GM08714 (cell line): ENCODE data around the gene MXD3.

ENCODE experiments used
- H3K4me3 ChIP-seq: fragments of 200-500 bp; sonication (Bioruptor generic); 2 replicates; pipeline ENCODE4 v1.5.1; 2014; ENCODE audit warnings: mild to moderate bottlenecking, low read length, inconsistent platforms
- ZNF274 ChIP-seq: IDR thresholded peaks from 2 replicates; pipeline ENCODE4 v1.6.1; 2012; ENCODE audit warnings: mild to moderate bottlenecking, low read depth, low read length

MXD3 gene

DNA sequence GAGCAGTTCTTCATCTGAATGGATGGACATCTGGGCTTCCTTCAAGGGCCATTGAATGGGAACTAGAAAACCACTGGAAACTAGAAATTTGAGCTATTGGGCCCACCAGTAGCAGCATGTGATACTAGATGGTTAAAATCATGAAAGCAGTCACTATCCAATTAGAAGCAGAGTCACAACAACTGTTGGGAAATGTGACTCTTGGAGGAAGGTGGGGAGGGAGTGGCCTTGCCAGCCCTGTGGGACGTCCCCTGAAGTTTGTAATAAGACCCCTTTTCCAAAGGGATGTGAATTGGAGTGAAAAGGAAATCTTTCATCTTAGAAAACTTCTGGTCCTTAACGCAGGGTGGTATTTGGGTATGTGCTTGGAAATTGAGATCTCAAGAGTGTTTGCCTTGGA, 13.8 kb downstream of the MXD3 start:
- H3K4me3 ChIP-seq: no peak overlapping the region
- no peak for TF ChIP-seq ZNF274

DNA sequence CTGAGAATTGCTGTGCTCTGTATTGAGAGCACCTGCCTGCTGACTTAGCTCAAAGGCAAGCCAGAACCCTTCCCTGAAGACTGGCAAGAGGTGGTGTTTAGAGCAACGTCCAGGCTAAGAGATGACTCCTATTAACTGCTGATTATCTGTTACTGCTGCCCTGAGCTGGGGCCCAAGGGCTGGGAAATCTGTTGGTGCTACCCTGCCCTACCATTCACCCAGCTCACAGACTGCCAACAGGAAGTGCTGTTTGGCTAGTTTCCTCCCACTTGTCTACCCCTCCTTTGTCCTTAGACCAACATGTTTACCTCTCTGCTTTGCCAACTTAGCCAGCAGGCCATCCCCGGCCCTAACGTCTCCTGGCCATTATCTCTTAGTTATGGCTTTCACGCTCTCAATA, 15.1 kb downstream of the MXD3 start:
- no peak overlapping the region for H3K4me3 ChIP-seq

DNA sequence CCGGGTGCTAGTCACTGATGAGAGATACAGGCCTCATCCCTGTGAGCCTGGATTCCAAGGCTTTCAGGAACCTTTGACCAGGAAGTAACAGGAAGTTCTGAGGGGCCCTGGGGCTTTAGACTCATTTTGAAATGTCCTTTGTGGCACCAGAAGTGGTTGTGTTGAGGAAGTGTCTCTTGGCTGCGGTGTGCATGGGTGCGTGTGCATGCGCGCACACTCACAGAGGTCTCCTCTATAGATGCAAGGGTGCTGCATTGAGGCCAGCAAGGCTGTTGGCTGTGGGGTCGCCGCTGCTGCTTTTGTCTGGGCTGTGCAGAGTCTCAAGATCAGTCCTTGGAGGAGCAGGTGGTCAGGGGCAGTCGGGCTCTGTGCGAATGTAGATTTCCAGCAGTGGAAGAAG, 15.8 kb downstream of the MXD3 start:
- no peak for TF ChIP-seq ZNF274
- no peak overlapping the region for H3K4me3 ChIP-seq

More for the DNA sequence above, 15.1 kb downstream of the MXD3 start:
- TF ChIP-seq ZNF274: no peak

DNA sequence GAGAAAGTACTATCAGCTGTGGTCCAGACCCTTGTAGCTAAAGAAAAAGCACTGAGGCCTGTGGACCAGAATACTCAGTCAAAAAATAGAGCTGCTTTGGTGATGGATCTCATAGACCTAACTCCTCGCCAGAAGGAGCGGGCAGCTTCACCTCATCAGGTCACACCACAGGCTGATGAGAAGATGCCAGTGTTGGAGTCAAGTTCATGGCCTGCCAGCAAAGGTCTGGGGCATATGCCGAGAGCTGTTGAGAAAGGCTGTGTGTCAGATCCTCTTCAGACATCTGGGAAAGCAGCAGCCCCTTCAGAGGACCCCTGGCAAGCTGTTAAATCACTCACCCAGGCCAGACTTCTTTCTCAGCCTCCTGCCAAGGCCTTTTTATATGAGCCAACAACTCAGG, 17.1 kb downstream of the MXD3 start:
- no peak for TF ChIP-seq ZNF274
- H3K4me3 ChIP-seq: no peak overlapping the region

DNA sequence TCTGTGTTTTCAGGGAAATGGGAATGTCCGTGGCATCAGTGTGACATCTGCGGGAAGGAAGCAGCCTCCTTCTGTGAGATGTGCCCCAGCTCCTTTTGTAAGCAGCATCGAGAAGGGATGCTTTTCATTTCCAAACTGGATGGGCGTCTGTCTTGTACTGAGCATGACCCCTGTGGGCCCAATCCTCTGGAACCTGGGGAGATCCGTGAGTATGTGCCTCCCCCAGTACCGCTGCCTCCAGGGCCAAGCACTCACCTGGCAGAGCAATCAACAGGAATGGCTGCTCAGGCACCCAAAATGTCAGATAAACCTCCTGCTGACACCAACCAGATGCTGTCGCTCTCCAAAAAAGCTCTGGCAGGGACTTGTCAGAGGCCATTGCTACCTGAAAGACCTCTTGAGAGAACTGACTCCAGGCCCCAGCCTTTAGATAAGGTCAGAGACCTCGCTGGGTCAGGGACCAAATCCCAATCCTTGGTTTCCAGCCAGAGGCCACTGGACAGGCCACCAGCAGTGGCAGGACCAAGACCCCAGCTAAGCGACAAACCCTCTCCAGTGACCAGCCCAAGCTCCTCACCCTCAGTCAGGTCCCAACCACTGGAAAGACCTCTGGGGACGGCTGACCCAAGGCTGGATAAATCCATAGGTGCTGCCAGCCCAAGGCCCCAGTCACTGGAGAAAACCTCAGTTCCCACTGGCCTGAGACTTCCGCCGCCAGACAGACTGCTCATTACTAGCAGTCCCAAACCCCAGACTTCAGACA, 17.7 kb downstream of the MXD3 start:
- TF ChIP-seq ZNF274: no peak
- no peak overlapping the region for H3K4me3 ChIP-seq

DNA sequence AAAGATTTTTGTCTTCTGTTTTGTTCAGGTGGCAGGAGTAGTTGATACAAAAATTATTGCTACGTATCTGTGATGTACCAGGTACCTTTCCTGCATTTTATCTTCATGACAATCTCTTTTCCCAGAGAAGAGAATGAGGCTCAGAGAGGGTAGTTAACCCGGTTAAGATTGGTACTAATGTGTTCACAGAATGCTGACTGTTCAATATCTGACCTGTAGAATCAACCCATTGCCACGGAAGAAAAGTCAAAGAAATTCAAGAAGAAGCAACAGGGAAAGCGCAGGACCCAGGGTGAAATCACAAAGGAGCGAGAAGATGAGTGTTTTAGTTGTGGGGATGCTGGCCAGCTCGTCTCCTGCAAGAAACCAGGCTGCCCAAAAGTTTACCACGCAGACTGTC, 20.0 kb downstream of the MXD3 start:
- TF ChIP-seq ZNF274: no peak
- H3K4me3 ChIP-seq: no peak overlapping the region

DNA sequence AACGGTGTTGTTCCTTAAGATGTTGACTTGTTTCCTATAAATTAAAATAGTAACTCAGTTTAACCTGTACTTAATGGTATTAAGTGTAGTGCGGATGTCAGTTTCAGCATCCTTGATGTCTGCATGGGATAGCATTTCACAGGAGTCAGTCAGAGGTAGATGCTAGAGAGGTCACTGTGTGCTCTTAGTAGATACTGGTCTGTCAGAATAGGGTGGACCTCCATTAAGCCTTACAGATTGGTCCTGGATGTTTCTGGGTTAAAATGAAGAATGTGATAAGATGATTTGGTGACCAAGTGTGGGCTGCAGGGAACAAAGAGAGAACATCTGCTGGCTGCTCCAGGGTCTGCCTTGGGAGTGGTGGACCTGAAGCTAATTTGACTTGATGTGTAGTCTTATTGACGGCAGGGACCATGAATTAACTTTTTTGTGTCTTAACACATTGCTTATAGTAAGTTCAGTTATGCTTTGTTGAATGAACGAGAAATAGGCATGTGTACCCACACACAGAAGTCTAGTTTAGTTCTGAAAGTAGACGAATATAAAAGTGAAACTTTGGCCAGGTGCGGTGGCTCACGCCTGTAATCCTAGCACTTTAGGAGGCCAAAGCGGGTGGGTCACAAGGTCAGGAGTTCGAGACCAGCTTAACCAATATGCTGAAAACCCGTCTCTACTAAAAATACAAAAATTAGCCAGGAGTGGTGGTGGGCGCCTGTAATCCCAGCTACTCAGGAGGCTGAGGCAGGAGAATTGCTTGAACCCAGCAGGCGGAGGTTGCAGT, 20.7 kb downstream of the MXD3 start:
- no peak for TF ChIP-seq ZNF274
- H3K4me3 ChIP-seq: peak overlapping the region; percentile 34; the same call in 1 of the 2 replicates

DNA sequence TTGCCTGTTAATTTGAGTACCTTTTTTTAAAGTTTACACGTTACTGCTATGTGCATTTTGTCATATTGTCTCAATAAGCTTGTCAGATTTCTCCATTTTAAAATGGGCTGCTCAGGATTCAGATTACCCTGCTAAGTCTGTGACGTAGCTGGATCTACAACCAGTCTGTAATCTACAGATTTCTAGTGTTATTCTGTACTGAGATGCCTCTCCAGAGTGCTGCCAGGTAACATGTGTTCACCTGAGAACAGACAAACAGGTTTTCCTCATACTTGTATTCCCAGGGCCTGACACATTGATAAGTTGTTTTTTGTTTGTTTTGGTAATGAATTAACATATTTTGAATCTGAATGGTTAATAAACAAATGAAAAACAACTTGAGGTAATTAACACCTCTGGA, 23.5 kb downstream of the MXD3 start:
- H3K4me3 ChIP-seq: no peak overlapping the region
- TF ChIP-seq ZNF274: no peak

DNA sequence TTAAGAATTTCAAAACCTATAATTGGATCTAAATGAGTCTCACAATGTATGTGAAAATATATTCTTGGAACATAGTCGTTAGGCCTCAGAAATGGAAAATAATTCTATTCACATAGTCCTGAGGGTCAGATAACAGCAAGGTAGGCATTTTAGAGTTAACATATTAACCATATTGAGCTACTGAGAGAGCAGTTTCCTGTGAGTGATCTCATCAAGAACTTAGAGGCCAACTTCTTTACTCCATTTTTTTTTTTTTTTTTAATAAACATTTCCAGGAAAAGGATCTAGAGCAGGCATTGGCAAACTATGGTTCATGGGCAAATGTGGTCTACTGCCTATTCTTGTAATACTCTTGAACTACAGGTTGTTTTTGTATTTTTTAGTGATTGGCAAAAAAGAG, 34.8 kb downstream of the MXD3 start:
- no peak overlapping the region for H3K4me3 ChIP-seq
- TF ChIP-seq ZNF274: no peak

DNA sequence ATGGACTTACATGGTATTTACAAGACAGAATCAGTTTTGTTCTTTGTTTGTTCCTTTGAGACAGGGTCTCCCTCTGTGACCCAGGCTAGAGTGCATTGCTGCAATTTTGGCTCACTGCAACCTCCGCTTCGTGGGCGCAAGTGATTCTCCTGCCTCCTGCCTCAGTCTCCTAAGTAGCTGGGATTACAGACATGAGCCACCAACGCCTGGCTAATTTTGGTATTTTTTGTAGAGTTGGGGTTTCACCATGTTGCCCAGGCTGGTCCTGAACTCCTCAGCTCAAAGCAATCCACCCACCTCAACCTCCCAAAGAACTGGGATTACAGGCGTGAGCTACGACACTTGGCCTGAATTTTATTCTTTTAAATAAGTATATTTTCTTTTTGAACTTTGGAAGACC, 35.8 kb downstream of the MXD3 start:
- no peak overlapping the region for H3K4me3 ChIP-seq
- TF ChIP-seq ZNF274: no peak

DNA sequence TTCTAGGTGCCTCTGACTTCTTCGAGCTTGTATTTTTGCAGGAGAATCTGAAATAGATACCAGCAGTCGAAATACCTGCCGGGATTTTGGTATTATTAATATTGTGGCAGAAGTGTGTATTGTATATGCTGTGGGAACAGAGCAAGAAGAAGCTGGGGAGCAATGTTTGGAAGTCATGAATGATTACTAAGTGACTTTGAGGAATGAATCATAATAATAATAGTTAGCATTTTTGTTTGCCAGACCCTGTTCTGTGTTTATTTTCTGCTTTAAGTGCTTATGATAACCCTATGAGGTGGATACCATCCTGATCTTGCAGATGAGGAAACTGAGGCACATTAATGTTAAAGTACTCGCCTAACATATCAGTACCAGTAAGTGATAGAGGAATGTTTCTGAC, 40.6 kb downstream of the MXD3 start:
- no peak overlapping the region for H3K4me3 ChIP-seq
- no peak for TF ChIP-seq ZNF274

DNA sequence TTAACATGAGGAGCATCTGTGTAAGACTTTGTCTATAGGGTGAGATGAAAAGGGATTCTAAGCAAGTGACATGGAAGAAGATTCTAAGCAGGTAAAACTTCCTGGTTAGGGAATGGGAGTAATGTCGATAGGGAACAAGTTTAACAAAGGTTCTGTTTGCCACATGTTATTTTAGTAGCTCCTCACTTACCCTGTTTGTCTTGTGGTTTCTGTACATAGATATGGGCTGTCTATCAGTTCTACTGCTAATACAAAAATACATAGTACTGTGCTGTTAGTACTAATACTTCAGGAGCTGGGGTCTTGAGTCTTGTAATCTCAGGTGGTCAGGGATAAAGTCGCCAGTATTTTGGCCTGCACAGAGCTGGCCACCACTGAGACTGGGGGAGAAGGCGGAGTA, 41.0 kb downstream of the MXD3 start:
- TF ChIP-seq ZNF274: no peak
- no peak overlapping the region for H3K4me3 ChIP-seq

DNA sequence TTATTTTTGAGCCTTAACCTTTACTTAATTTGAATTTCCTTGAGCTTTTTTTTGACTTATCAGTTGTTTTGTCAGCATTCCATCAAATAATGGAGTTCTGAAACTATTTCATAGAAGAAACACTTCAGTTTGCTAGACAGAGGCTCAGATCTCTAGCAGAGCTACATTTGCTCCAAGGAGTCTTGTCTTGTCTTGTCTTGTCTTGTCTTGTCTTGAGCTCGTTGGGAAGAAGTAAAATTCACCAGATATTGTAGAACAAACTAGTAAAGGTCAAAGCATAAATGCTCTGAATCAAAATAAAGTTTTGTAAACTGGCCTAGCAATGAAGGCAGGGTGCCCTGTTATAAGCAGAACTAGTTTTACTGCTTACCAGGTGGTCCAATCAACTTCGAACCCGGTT, 41.7 kb downstream of the MXD3 start:
- no peak overlapping the region for H3K4me3 ChIP-seq
- TF ChIP-seq ZNF274: no peak

DNA sequence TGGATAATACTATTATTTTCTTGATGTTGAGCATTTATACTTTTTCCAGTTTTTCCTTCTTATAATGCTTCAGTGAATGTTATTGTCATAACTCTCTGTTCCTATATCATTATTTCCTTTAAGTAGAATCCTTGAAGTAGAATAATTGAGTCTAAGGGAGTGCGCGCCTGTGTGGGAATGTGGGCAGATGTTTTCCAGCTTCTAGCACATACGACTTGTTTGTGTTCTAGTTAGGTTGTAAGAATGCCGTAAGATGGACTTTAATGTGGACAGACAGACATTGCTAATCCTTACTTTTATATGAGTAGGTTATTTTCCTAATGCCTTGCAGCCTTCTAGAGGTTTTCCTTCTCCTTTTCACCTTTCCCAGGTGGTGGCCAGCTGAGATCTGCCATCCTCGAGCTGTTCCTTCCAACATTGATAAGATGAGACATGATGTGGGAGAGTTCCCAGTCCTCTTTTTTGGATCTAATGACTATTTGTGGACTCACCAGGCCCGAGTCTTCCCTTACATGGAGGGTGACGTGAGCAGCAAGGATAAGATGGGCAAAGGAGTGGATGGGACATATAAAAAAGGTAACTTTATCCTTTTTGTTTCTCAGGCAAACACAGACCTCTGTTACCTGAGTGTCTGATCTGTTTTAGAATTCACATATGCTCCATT, 42.3 kb downstream of the MXD3 start:
- no peak for TF ChIP-seq ZNF274

DNA sequence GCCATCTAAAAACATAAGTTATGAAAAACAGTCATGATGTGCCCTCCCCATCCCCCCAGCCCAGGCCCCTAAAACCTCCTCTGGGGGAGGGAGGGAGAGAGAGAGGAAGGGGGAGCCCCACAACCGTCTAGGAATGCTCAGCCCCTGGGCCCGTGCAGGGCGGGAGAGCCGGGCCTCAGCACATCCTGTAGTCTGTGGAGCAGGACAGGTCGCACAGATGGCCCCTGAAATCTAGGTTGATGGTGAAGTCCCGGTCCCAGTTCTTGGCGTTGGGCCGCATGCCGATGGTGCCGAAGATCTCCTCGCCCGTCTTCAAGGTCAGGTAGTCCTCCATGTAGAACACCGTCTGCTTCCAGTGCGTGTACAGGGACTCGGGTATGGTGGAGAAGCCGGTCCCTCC, 46.3 kb downstream of the MXD3 start:
- TF ChIP-seq ZNF274: no peak
- no peak overlapping the region for H3K4me3 ChIP-seq

More for the DNA sequence above, 42.3 kb downstream of the MXD3 start:
- no peak overlapping the region for H3K4me3 ChIP-seq
